ENCODE measurements around the gene ALAS1.

ALAS1 gene

GRCh38 chr3:52228266-52228665, 30.3 kb downstream of the ALAS1 start:
- H3K36me3 Mint-ChIP-seq (ENCODE audit: low read depth), result peaks cover 4% of the 10 kb centered on the region
- TF ChIP-seq CTCF (IDR thresholded peaks at IDR 0.05), result no peak
- H3K4me1 Mint-ChIP-seq, result peaks cover 18% of the 10 kb centered on the region
- H3K27me3 Mint-ChIP-seq (ENCODE audit: low read depth, poor library complexity), result no peaks in the 10 kb centered on the region
- no peak for DNase-seq
- no peaks in the 10 kb centered on the region for H3K9me3 Mint-ChIP-seq
- H3K4me3 Mint-ChIP-seq, result no peak overlapping the region
- no peak overlapping the region for H3K27ac Mint-ChIP-seq

GRCh38 chr3:52228751-52229291, 30.9 kb downstream of the ALAS1 start:
- no peak for DNase-seq
- Mint-ChIP-seq H3K4me1 (peaks cover 18% of the 10 kb centered on the region), H3K9me3 (no peaks in the 10 kb centered on the region), H3K4me3 (no peak overlapping the region), H3K27me3 (ENCODE audit: low read depth, poor library complexity) (no peaks in the 10 kb centered on the region), H3K27ac (no peak overlapping the region), H3K36me3 (ENCODE audit: low read depth) (peaks cover 4% of the 10 kb centered on the region)
- no peak for TF ChIP-seq CTCF (IDR thresholded peaks at IDR 0.05)

- H3K9me3 Mint-ChIP-seq, result no peaks in the 10 kb centered on the region
- TF ChIP-seq CTCF (IDR thresholded peaks at IDR 0.05), result no peak
These were observed 31.7 kb downstream of the ALAS1 start for GRCh38 chr3:52229656-52230055.

GRCh38 chr3:52230461-52230860, 32.5 kb downstream of the ALAS1 start:
- H3K9me3 Mint-ChIP-seq, result no peaks in the 10 kb centered on the region
- peaks cover 4% of the 10 kb centered on the region for H3K36me3 Mint-ChIP-seq (ENCODE audit: low read depth)
- H3K4me1 Mint-ChIP-seq, result peaks cover 15% of the 10 kb centered on the region
- no peak for TF ChIP-seq CTCF (IDR thresholded peaks at IDR 0.05)
- no peak overlapping the region for H3K4me3 Mint-ChIP-seq
- no peak overlapping the region for H3K27ac Mint-ChIP-seq
- no peak for DNase-seq
- no peaks in the 10 kb centered on the region for H3K27me3 Mint-ChIP-seq (ENCODE audit: low read depth, poor library complexity)

More at GRCh38 chr3:52229656-52230055, 31.7 kb downstream of the ALAS1 start:
- DNase-seq, result no peak
- no peak overlapping the region for H3K27ac Mint-ChIP-seq
- H3K27me3 Mint-ChIP-seq (ENCODE audit: low read depth, poor library complexity), result no peaks in the 10 kb centered on the region
- H3K4me3 Mint-ChIP-seq, result no peak overlapping the region
- peaks cover 18% of the 10 kb centered on the region for H3K4me1 Mint-ChIP-seq
- peaks cover 4% of the 10 kb centered on the region for H3K36me3 Mint-ChIP-seq (ENCODE audit: low read depth)

GRCh38 chr3:52230889-52231499, 33.0 kb downstream of the ALAS1 start:
- no peak for DNase-seq
- Mint-ChIP-seq H3K4me3 (no peak overlapping the region), H3K36me3 (ENCODE audit: low read depth) (peaks cover 4% of the 10 kb centered on the region), H3K27me3 (ENCODE audit: low read depth, poor library complexity) (no peaks in the 10 kb centered on the region), H3K27ac (no peak overlapping the region), H3K9me3 (no peaks in the 10 kb centered on the region), H3K4me1 (peaks cover 15% of the 10 kb centered on the region)
- no peak for TF ChIP-seq CTCF (IDR thresholded peaks at IDR 0.05)

Measured in nephron progenitor cell (in vitro differentiated cells).